Prostate gland (tissue), 2 donors: ENCODE data around the gene CEP112. TPM values are rescaled to one million over a fixed set of nuclear protein-coding genes. Genes with fewer than 3 reads are reported as not detected.
"Not testable (repeated sequence)": the region's sequence is repeated elsewhere in the genome, so short reads cannot be mapped to it uniquely, and the experiment has no call there.

Source experiments
- DNase-seq: peaks from one replicate; pipeline ENCODE4 v3.0.0-alpha.2; 2019; ENCODE audit warnings: low spot score
- H3K27ac ChIP-seq, 2 donors: fragments of 200-600 bp; sonication (generic); 2 replicates each; pipeline ENCODE4 v1.5.1; 2017 to 2019
- H3K27me3 ChIP-seq: fragments of 200-600 bp; sonication (generic); replicated peaks from 2 replicates; pipeline ENCODE4 v1.5.1; 2019; ENCODE audit not compliant: insufficient read depth
- H3K36me3 ChIP-seq, 2 donors: fragments of 200-600 bp; sonication (generic); 1 replicate in 1 of 2; 2 replicates in 1 of 2; pipeline versions ENCODE4 v1.5.1 to v1.8.1; 2017 to 2019
- H3K4me1 ChIP-seq: fragments of 200-600 bp; sonication (generic); replicated peaks from 2 replicates; pipeline ENCODE4 v1.5.1; 2019
- H3K4me3 ChIP-seq, 2 donors: fragments of 200-600 bp; sonication (generic); 2 replicates each; pipeline ENCODE4 v1.5.1; 2017 to 2019
- H3K9me3 ChIP-seq: fragments of 200-600 bp; sonication (generic); 2 replicates; pipeline ENCODE4 v1.5.1; 2017
- POLR2A ChIP-seq: fragments of 450-650 bp; IDR thresholded peaks from one replicate; pipeline ENCODE4 v1.6.1; 2016; ENCODE audit warnings: antibody characterized with exemption, mild to moderate bottlenecking
- POLR2AphosphoS5 ChIP-seq: sonication (generic); formaldehyde crosslinking; IDR thresholded peaks from one replicate; pipeline ENCODE4 v1.6.1; 2017; ENCODE audit warnings: antibody characterized with exemption
- WGBS: methylation state at CpG from one replicate; pipeline ENCODE4 v1.1.5; 2018; 5-methylcytosine and 5-hydroxymethylcytosine counted together
- intact Hi-C: fragments of 100-400 bp; cut with DNase I; formaldehyde crosslinking; loops from one replicate; pipeline ENCODE4 v1.14.2; 2022
- total RNA-seq, 2 donors: library from RNA; depleted of rRNA; stranded (reverse); fragments of >200 nt; gene quantifications; one replicate each; pipeline ENCODE4 v1.1.0, GENCODE V29; 2016
- TF ChIP-seq, protein P1 (sequence below), 4 experiments: fragments of 200-600 bp in 2 of 4; fragments of 450-650 bp in 2 of 4; sonication (generic) in 2 of 4; IDR thresholded peaks; 1 replicate in 3 of 4; 2 replicates in 1 of 4; pipeline ENCODE4 v1.5.1; 2016 to 2019; ENCODE audit warnings: antibody characterized with exemption in 4 of 4, mild to moderate bottlenecking in 2 of 4, moderate library complexity in 2 of 4

Gene CEP112
- total RNA-seq, 2 donors from 2014 or later, result 2.3 to 22.8 TPM

DNA sequence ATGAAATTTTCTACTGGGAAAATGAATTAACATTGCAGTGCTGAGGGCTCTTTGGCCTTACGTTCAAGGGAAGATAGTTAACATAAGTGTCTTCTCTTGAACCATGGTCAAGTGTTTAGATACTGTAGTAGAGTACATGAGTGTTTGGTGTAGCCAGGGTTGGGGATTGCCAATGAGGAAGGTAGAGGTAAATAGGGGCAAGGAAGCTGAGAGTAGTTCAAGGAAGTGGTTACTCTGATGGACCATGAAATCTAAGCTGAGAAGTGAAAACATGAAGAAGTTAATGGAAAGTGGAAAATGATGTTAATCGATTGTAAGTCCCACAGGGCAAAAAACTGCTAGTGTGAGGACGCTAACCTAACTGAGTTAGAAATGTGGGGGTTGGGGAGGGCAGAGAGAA, 380.9 kb downstream of the CEP112 start:
- TF ChIP-seq, protein P1, sequence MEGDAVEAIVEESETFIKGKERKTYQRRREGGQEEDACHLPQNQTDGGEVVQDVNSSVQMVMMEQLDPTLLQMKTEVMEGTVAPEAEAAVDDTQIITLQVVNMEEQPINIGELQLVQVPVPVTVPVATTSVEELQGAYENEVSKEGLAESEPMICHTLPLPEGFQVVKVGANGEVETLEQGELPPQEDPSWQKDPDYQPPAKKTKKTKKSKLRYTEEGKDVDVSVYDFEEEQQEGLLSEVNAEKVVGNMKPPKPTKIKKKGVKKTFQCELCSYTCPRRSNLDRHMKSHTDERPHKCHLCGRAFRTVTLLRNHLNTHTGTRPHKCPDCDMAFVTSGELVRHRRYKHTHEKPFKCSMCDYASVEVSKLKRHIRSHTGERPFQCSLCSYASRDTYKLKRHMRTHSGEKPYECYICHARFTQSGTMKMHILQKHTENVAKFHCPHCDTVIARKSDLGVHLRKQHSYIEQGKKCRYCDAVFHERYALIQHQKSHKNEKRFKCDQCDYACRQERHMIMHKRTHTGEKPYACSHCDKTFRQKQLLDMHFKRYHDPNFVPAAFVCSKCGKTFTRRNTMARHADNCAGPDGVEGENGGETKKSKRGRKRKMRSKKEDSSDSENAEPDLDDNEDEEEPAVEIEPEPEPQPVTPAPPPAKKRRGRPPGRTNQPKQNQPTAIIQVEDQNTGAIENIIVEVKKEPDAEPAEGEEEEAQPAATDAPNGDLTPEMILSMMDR (IDR thresholded peaks at IDR 0.05), result no peak
- TF ChIP-seq POLR2AphosphoS5 (no peak), POLR2A (no peak)
- no peak for DNase-seq
- no peaks in the 10 kb centered on the region for H3K27me3 ChIP-seq
- no peak overlapping the region for H3K27ac ChIP-seq
- no peaks in the 10 kb centered on the region for H3K9me3 ChIP-seq
- H3K4me3 ChIP-seq, result no peak overlapping the region
- WGBS, result 65% methylated on average over 3 of the region's 3 CpGs
- intact Hi-C loops, result no loop called here
- no peaks in the 10 kb centered on the region for H3K36me3 ChIP-seq
- H3K4me1 ChIP-seq, result no peaks in the 10 kb centered on the region

DNA sequence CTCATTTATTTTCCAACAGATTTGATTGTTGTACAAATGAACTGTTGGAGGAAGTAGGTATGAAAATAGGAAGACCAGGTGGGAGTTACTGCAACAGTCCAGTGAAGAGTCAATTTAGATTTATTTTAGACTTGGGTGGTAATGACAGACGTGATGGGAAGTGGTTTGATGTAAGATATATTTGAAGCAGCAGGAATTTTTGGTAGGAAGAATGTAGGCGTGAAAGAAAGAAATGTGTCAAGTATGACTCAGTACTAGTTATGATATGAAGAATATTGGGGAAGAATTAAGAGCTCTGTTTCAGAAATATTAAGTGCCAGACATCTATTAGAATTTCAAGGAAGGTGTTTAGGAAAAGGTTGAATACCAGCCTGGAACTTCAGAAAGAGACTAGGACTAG, 382.6 kb downstream of the CEP112 start:
- no peak overlapping the region for H3K27ac ChIP-seq
- no peak for DNase-seq
- no peak overlapping the region for H3K4me3 ChIP-seq
- 82% methylated on average over 2 of the region's 2 CpGs for WGBS
- no peaks in the 10 kb centered on the region for H3K4me1 ChIP-seq
- no peaks in the 10 kb centered on the region for H3K27me3 ChIP-seq
- TF ChIP-seq POLR2A (no peak), POLR2AphosphoS5 (no peak)
- TF ChIP-seq, protein P1 (IDR thresholded peaks at IDR 0.05), result no peak
- no peaks in the 10 kb centered on the region for H3K36me3 ChIP-seq
- intact Hi-C loops, result no loop called here
- H3K9me3 ChIP-seq, result no peaks in the 10 kb centered on the region

DNA sequence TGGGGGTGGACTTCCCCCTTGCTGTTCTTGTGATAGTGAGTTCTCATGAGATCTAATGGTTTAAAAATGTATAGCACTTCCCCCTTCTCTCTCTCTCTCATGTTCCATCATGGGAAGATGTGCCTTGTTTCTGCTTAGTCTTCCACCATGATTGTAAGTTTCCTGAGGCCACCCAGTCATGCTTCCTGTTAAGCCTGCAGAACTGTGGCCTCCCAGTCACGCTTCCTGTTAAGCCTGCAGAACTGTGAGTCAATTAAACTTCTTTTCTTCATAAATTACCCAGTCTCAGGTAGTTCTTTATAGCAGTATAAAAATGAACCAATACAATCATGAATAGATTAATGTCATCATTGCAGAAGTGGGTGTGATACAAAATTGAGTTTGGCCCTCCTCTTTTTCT, 383.4 kb downstream of the CEP112 start:
- H3K27me3 ChIP-seq, H3K4me1 ChIP-seq, H3K36me3 ChIP-seq, intact Hi-C loops, H3K9me3 ChIP-seq, DNase-seq, H3K4me3 ChIP-seq, H3K27ac ChIP-seq: not testable (repeated sequence)
- WGBS, result 96% methylated on average over 1 of the region's 1 CpG

DNA sequence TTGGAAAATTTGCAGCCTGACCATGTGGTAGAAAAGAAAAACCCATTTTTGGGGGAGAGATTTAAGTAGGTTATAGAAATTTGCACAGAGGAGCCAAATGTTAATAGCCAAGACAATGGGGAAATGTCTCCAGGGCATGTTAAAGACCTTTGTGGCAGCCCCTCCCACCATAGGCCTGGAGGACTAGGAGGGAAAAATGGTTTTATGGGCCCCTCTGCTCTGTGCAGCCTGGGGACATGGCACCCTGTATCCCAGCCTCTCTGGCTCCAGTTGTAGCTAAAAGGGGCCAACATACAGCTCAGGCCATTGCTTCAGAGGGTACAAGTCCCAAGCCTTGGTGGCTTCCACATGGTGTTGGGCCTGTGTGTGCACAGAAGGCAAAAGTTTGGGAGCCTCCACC, 384.6 kb downstream of the CEP112 start:
- no peak for DNase-seq
- intact Hi-C loops, result no loop called here
- H3K36me3 ChIP-seq, result no peaks in the 10 kb centered on the region

DNA sequence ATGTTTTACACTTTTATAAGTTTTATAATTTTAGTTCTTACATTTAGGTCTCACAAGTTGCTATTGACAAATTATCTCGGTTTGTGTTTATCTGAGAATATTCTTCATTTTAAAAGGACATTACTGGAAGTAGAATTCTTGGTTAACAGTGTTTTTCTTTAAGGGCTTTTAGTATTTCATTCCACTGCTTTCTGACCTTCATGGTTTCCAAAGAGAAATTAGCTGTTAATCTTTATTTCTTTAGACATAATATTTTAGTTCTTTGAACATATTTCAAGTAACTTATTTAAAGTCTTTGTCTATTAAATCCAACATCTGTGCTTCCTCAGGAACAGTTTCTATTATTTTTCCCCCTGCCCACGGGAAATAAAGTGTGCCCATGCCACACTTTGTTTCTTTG, 390.4 kb downstream of the CEP112 start:
- H3K36me3 ChIP-seq, result no peaks in the 10 kb centered on the region
- H3K9me3 ChIP-seq, result no peaks in the 10 kb centered on the region
- 90% methylated on average over 2 of the region's 2 CpGs for WGBS
- H3K27me3 ChIP-seq, result no peaks in the 10 kb centered on the region
- intact Hi-C loops, result no loop called here
- no peak overlapping the region for H3K4me3 ChIP-seq
- TF ChIP-seq POLR2AphosphoS5 (no peak), POLR2A (no peak)
- TF ChIP-seq, protein P1 (IDR thresholded peaks at IDR 0.05), result no peak
- H3K4me1 ChIP-seq, result no peaks in the 10 kb centered on the region
- H3K27ac ChIP-seq, result no peak overlapping the region
- DNase-seq, result no peak

More for the DNA sequence above, 384.6 kb downstream of the CEP112 start:
- TF ChIP-seq POLR2A (no peak), POLR2AphosphoS5 (no peak)
- TF ChIP-seq, protein P1 (IDR thresholded peaks at IDR 0.05), result no peak
- H3K4me1 ChIP-seq, result no peaks in the 10 kb centered on the region
- no peaks in the 10 kb centered on the region for H3K27me3 ChIP-seq
- H3K4me3 ChIP-seq, result no peak overlapping the region
- no peak overlapping the region for H3K27ac ChIP-seq
- no peaks in the 10 kb centered on the region for H3K9me3 ChIP-seq
